GM12878 (cell line): ENCODE results near the gene ADAMTSL2. TPM values are rescaled to one million over a fixed set of nuclear protein-coding genes. Genes with fewer than 3 reads are reported as not detected.

Experiments
- ATAC-seq: fragments of 200-7000 bp; cut with Tn5 transposase; 3 replicates; pipeline ENCODE4 v1.9.1; 2020; ENCODE audit warnings: mild to moderate bottlenecking, moderate library complexity
- BruUV-seq: library from RNA; stranded (reverse); fragments of 400-500 nt; replicated peaks from 2 replicates; lab custom pipeline; 2021; lab: Mats Ljungman, UMichigan
- CTCF ChIA-PET: fragments of 300-600 bp; sonication (Branson Sonifier 250); formaldehyde crosslinking; extraction: SDS; loops from one replicate; lab custom pipeline; 2021; ENCODE audit warnings: inconsistent platforms; lab: Yijun Ruan, JAX
- POLR2A ChIA-PET: fragments of 350-600 bp; formaldehyde crosslinking; extraction: SDS; loops from one replicate; lab custom pipeline; 2021; ENCODE audit warnings: inconsistent platforms; lab: Charles Lee
- RAD21 ChIA-PET: fragments of 300-600 bp; sonication (Branson Sonifier 250); formaldehyde crosslinking; loops from one replicate; lab custom pipeline; 2023; ENCODE audit warnings: antibody characterized with exemption; ENCODE audit not compliant: unreplicated experiment; lab: Charles Lee
- SMC1A ChIA-PET: fragments of 300-600 bp; sonication (Branson Sonifier 250); formaldehyde crosslinking; loops from one replicate; lab custom pipeline; 2023; ENCODE audit not compliant: unreplicated experiment, uncharacterized antibody; lab: Charles Lee
- DNase-seq: peaks from one replicate; pipeline ENCODE4 v3.0.0-alpha.2; 2011; ENCODE audit warnings: low read depth, low spot score
- FAIRE-seq: peaks from 3 replicates; lab custom pipeline; 2011; peaks lifted over from hg19 to GRCh38; lab: Jason Lieb, UNC
- H2AFZ ChIP-seq: 2 replicates; pipeline ENCODE4 v1.6.0; 2011; ENCODE audit warnings: low read depth, low read length, control low read depth; ENCODE audit not compliant: control insufficient read depth
- H3K27ac ChIP-seq: 2 replicates; pipeline ENCODE4 v1.5.1; 2011; ENCODE audit warnings: control low read depth; ENCODE audit not compliant: control insufficient read depth, insufficient read depth
- H3K27me3 ChIP-seq, 2 experiments: replicated peaks in 1 of 2; 2 replicates each; pipeline versions ENCODE4 v1.6.0 to v1.6.1; 2011; ENCODE audit warnings: low read length in 1 of 2; ENCODE audit not compliant: control insufficient read depth in 2 of 2, insufficient read depth in 2 of 2
- H3K36me3 ChIP-seq, 2 experiments: 2 replicates each; pipeline ENCODE4 v1.5.1; 2011; ENCODE audit warnings: low read length in 1 of 2; ENCODE audit not compliant: control insufficient read depth in 2 of 2, insufficient read depth in 2 of 2
- H3K4me1 ChIP-seq: 2 replicates; pipeline ENCODE4 v1.6.1; 2011; ENCODE audit warnings: mild to moderate bottlenecking, low read length, moderate library complexity, mixed read lengths; ENCODE audit not compliant: control insufficient read depth, insufficient read depth
- H3K4me2 ChIP-seq: 2 replicates; pipeline ENCODE4 v1.6.0; 2011; ENCODE audit warnings: control low read depth; ENCODE audit not compliant: control insufficient read depth, insufficient read depth
- H3K4me3 ChIP-seq: fragments of 200-600 bp; sonication (generic); 2 replicates; pipeline ENCODE4 v1.5.1; 2016
- H3K79me2 ChIP-seq: 2 replicates; pipeline ENCODE4 v1.6.0; 2011; ENCODE audit warnings: low read length; ENCODE audit not compliant: control insufficient read depth, insufficient read depth
- H3K9ac ChIP-seq: 2 replicates; pipeline ENCODE4 v1.8.0; 2011; ENCODE audit warnings: low read length, control low read depth, mixed read lengths; ENCODE audit not compliant: control insufficient read depth, insufficient read depth
- H3K9me3 ChIP-seq: replicated peaks from 3 replicates; pipeline ENCODE4 v1.5.1; 2011; ENCODE audit warnings: mild to moderate bottlenecking, low read length; ENCODE audit not compliant: control insufficient read depth, insufficient read depth
- H4K20me1 ChIP-seq: 2 replicates; pipeline ENCODE4 v1.6.0; 2011; ENCODE audit not compliant: control insufficient read depth, insufficient read depth
- BCL11A ChIP-seq: IDR thresholded peaks from 2 replicates; pipeline ENCODE4 v1.6.1; 2011; ENCODE audit warnings: low read depth, low read length
- CBX3 ChIP-seq: fragments of 200-600 bp; sonication (generic); IDR thresholded peaks from 2 replicates; pipeline ENCODE4 v1.6.1; 2016; ENCODE audit warnings: low read depth, borderline replicate concordance
- EP300 ChIP-seq, 2 experiments: fragments of 150-350 bp in 1 of 2; IDR thresholded peaks; 2 replicates each; pipeline ENCODE4 v1.6.1; 2011 to 2012; ENCODE audit warnings: low read depth in 2 of 2, low read length in 2 of 2, borderline replicate concordance in 1 of 2, improper control_type of control experiment in 1 of 2, inconsistent platforms in 1 of 2; ENCODE audit not compliant: control insufficient read depth in 1 of 2
- HSF1 ChIP-seq: fragments of 150-350 bp; IDR thresholded peaks from 2 replicates; pipeline ENCODE4 v1.6.1; 2014; ENCODE audit warnings: mild to moderate bottlenecking, low read depth, low read length
- LARP7 ChIP-seq: fragments of 450-650 bp; IDR thresholded peaks from 2 replicates; pipeline ENCODE4 v1.6.1; 2017; ENCODE audit warnings: mild to moderate bottlenecking
- MEF2B ChIP-seq: fragments of 450-650 bp; IDR thresholded peaks from 2 replicates; pipeline ENCODE4 v1.6.1; 2018; ENCODE audit warnings: mild to moderate bottlenecking, moderate library complexity; ENCODE audit not compliant: partially characterized antibody, poor library complexity, severe bottlenecking
- NBN ChIP-seq: fragments of 450-650 bp; IDR thresholded peaks from 2 replicates; pipeline ENCODE4 v1.6.1; 2016
- NFYA ChIP-seq: IDR thresholded peaks from 2 replicates; pipeline ENCODE4 v1.6.1; 2011; ENCODE audit warnings: low read depth, mild to moderate bottlenecking, low read length, improper control_type of control experiment, borderline replicate concordance
- POU2F2 ChIP-seq: IDR thresholded peaks from 3 replicates; pipeline ENCODE4 v1.6.1; 2011; ENCODE audit warnings: low read depth, mild to moderate bottlenecking, low read length, borderline replicate concordance
- RFX5 ChIP-seq: IDR thresholded peaks from 2 replicates; pipeline ENCODE4 v1.6.1; 2011; ENCODE audit warnings: low read depth, low read length, improper control_type of control experiment
- SIN3A ChIP-seq: IDR thresholded peaks from 2 replicates; pipeline ENCODE4 v1.6.1; 2012; ENCODE audit warnings: low read depth, low read length, improper control_type of control experiment
- SMC3 ChIP-seq: IDR thresholded peaks from 2 replicates; pipeline ENCODE4 v1.6.1; 2011; ENCODE audit warnings: low read length, improper control_type of control experiment, borderline replicate concordance
- SPI1 ChIP-seq: IDR thresholded peaks from 2 replicates; pipeline ENCODE4 v1.6.1; 2011; ENCODE audit warnings: low read depth, mild to moderate bottlenecking, low read length, moderate library complexity, borderline replicate concordance; ENCODE audit not compliant: insufficient read depth
- STAT3 ChIP-seq: IDR thresholded peaks from 2 replicates; pipeline ENCODE4 v1.6.1; 2011; ENCODE audit warnings: low read depth, low read length, improper control_type of control experiment
- TARDBP ChIP-seq: IDR thresholded peaks from 2 replicates; pipeline ENCODE4 v1.6.1; 2016; ENCODE audit warnings: borderline replicate concordance
- ZNF24 ChIP-seq: fragments of 450-650 bp; IDR thresholded peaks from 2 replicates; pipeline ENCODE4 v1.6.1; 2017; ENCODE audit warnings: antibody characterized with exemption, mild to moderate bottlenecking
- WGBS: methylation state at CpG from one replicate; pipeline ENCODE4 v1.1.6; 2016; ENCODE audit warnings: low lambda C conversion rate; ENCODE audit not compliant: insufficient replicate concordance, insufficient coverage; ENCODE audit errors: missing lambda C conversion rate; 5-methylcytosine and 5-hydroxymethylcytosine counted together
- in situ Hi-C: fragments of 300-500 bp; cut with MboI; formaldehyde crosslinking; loops from 9 replicates; pipeline ENCODE4 v1.14.3; 2018; ENCODE audit warnings: mixed read lengths
- intact Hi-C: fragments of 100-400 bp; cut with micrococcal nuclease; formaldehyde crosslinking; loops from one replicate; pipeline ENCODE4 v1.14.2; 2022; ENCODE audit not compliant: unreplicated experiment
- polyA plus RNA-seq, 11 experiments: library from polyadenylated mRNA; depleted of rRNA in 4 of 11; unstranded in 6 of 11; stranded (reverse) in 5 of 11; fragments of >200 nt; fragmentation: Nextera tagmentation in 4 of 11; fragmentation: Illumina TruSeq in 1 of 11; extraction: Ambion mirVana in 4 of 11; extraction: Trizol in 1 of 11; gene quantifications; 1 replicate in 1 of 11; 2 replicates in 10 of 11; pipeline versions ENCODE4 v1.2.1 to v1.2.3, GENCODE V29; 2011 to 2016; ENCODE audit warnings: inconsistent platforms in 2 of 11, missing spikeins in 2 of 11, low read depth in 1 of 11
- total RNA-seq, 4 experiments: library from RNA; depleted of rRNA in 3 of 4; stranded (reverse); fragments of >200 nt in 3 of 4; fragmentation: Illumina TruSeq in 1 of 4; extraction: Trizol in 1 of 4; gene quantifications; 2 replicates each; pipeline versions ENCODE4 v1.2.1 to v1.2.3, GENCODE V29; 2013 to 2021
- TF ChIP-seq, protein P1 (sequence below): fragments of 450-650 bp; IDR thresholded peaks from 2 replicates; pipeline ENCODE4 v1.6.1; 2016; ENCODE audit warnings: mild to moderate bottlenecking

The ADAMTSL2 gene
- total and polyA plus RNA-seq, 10 of the 15 experiments (the other 5 are each of a cell fraction or from before 2014, with no cell fraction given), result 0.07 TPM; not detected in 9

DNA sequence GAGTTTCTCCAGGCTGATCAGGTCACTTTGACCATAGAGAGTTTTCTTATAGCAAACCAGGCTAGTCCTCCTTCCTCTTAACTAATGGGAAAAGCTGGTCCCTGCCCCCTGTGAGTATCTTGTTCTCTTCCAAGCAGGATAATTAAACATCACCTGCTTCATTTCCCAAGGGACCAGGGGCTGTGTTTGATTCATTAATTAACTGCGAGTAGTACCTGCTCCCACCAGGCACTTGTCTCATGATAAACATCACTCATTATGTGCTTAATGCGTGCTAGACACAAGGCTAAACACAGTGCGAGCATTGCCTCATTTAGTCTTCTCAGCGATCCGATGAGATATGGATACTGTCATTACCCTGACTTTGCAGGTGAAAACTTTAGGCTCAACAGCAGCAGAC is 76.3 kb downstream of the ADAMTSL2 start:
- H3K27ac ChIP-seq, result no peak overlapping the region
- WGBS, result 64% methylated on average over 5 of the region's 5 CpGs
- intact Hi-C loops, result no loop called here

GRCh38 chr9:133612051-133612450 is 77.5 kb downstream of the ADAMTSL2 start:
- Histone ChIP-seq H3K79me2 (no peaks in the 10 kb centered on the region), H3K4me1 (no peaks in the 10 kb centered on the region), H3K27me3 (peaks cover 0 to 7% of the 10 kb centered on the region in 2 experiments; a peak in 2 of 4 replicates), H3K4me3 (no peak overlapping the region), H3K27ac (no peak overlapping the region), H3K36me3 (no peaks in the 10 kb centered on the region), H3K9me3 (no peaks in the 10 kb centered on the region), H3K9ac (no peak overlapping the region), H3K4me2 (no peak overlapping the region), H4K20me1 (no peaks in the 10 kb centered on the region), H2AFZ (no peak overlapping the region)
- ChIA-PET POLR2A (no interaction called here), CTCF (no interaction called here), SMC1A (no interaction called here), RAD21 (no interaction called here)
- whole genome bisulfite sequencing, result 15% methylated on average over 9 of the region's 9 CpGs
- DNase-seq (no peak), FAIRE-seq (no peak), ATAC-seq (no peak)
- in situ Hi-C loops, result no loop called here
- intact Hi-C loops, result no loop called here
- BruUV-seq, result no TSS peak
- TF ChIP-seq TARDBP, result no peak
- TF ChIP-seq SIN3A, result no peak
- TF ChIP-seq SPI1, result no peak
- no peak for TF ChIP-seq RFX5
- TF ChIP-seq NBN, result no peak
- no peak for TF ChIP-seq STAT3
- TF ChIP-seq CBX3, result no peak
- TF ChIP-seq, protein P1, sequence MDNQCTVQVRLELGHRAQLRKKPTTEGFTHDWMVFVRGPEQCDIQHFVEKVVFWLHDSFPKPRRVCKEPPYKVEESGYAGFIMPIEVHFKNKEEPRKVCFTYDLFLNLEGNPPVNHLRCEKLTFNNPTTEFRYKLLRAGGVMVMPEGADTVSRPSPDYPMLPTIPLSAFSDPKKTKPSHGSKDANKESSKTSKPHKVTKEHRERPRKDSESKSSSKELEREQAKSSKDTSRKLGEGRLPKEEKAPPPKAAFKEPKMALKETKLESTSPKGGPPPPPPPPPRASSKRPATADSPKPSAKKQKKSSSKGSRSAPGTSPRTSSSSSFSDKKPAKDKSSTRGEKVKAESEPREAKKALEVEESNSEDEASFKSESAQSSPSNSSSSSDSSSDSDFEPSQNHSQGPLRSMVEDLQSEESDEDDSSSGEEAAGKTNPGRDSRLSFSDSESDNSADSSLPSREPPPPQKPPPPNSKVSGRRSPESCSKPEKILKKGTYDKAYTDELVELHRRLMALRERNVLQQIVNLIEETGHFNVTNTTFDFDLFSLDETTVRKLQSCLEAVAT, result no peak
- no peak for TF ChIP-seq NFYA
- no peak for TF ChIP-seq ZNF24
- no peak for TF ChIP-seq LARP7
- no peak for TF ChIP-seq MEF2B

More for the DNA sequence above, 76.3 kb downstream of the ADAMTSL2 start:
- no peaks in the 10 kb centered on the region for H3K79me2 ChIP-seq
- no TSS peak for BruUV-seq
- H3K27me3 ChIP-seq, result peaks cover 0 to 7% of the 10 kb centered on the region in 2 experiments; a peak in 2 of 4 replicates
- FAIRE-seq (no peak), DNase-seq (no peak), ATAC-seq (no peak)
- H4K20me1 ChIP-seq, result no peaks in the 10 kb centered on the region
- no peak overlapping the region for H3K4me3 ChIP-seq
- RAD21 ChIA-PET, result no interaction called here
- H3K4me2 ChIP-seq, result no peak overlapping the region
- POLR2A ChIA-PET, result no interaction called here
- H3K4me1 ChIP-seq, result no peaks in the 10 kb centered on the region
- H3K9me3 ChIP-seq, result no peaks in the 10 kb centered on the region
- no peak overlapping the region for H3K9ac ChIP-seq
- in situ Hi-C loops, result no loop called here
- no peaks in the 10 kb centered on the region for H3K36me3 ChIP-seq
- no peak for TF ChIP-seq HSF1
- no peak for TF ChIP-seq BCL11A
- no peak for TF ChIP-seq ZNF24
- TF ChIP-seq SMC3, result no peak
- no peak for TF ChIP-seq LARP7
- TF ChIP-seq EP300 (IDR thresholded peaks at IDR 0.05; ENCODE audit: borderline replicate concordance in 1 of 2, control insufficient read depth in 1 of 2, low read depth in 2 of 2, low read length in 2 of 2), result no peak
- TF ChIP-seq STAT3, result no peak
- TF ChIP-seq POU2F2, result no peak
- CTCF ChIA-PET, result no interaction called here
- SMC1A ChIA-PET, result no interaction called here
- H2AFZ ChIP-seq, result no peak overlapping the region
